Measurements from ENCODE around the gene PLPP3. TPM values are rescaled to one million over a fixed set of nuclear protein-coding genes. Genes with fewer than 3 reads are reported as not detected.

Gene PLPP3
- total RNA-seq, 2 donors from 2014 or later = not detected

DNA sequence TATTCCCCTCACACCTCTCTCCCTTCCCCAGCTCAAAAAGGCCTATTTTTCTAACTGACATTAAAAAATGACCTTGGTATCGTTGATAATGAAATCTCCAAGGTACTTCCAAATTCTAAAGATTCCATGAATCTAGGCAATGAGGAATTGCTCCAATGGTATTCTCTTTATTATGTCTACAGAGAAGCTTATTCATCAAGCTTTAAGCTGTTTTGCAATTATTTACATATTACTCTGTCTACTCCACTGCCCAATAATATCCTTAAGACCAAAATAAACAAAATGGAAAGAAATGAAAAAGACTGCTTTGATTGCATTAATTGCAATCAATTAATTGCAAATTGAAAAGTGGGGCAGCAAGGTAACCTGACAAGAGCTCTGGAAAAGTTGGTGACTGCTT, 7.9 kb downstream of the PLPP3 start:
- no peak for DNase-seq
- Mint-ChIP-seq H3K36me3 (ENCODE audit: insufficient read depth in 2 of 2) (no peaks in the 10 kb centered on the region), H3K27ac (no peak overlapping the region), H3K27me3 (ENCODE audit: low read depth) (peaks cover under 1% of the 10 kb centered on the region), H3K4me3 (no peak overlapping the region), H3K4me1 (ENCODE audit: low read depth) (no peaks in the 10 kb centered on the region), H3K9me3 (peaks cover 0 to 1% of the 10 kb centered on the region in 2 donors)
- ATAC-seq (replicated peaks in 1 of 2) = no peak

DNA sequence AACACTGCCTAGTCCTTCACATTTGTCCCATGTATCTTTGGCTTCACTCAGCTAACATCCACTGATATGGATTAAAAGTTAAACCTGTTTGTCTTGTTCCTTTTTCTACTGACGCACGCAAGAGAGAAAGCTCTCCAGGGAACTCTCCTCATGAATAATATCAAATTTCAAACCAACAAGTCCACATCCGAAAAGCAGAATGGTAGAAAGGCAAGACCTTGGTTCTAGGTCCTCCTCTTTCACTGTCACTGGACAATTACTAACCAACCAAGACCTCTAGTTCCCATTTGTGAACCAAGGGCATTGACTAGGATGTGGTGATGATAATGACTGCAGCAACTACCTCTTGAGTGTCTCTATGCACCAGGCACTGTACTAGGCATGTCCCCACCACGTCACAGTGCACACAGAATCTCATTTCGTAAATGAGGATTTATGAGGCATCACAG, 8.4 kb downstream of the PLPP3 start:
- ATAC-seq (replicated peaks in 1 of 2) = no peak
- H3K9me3 Mint-ChIP-seq = peaks cover 0 to 1% of the 10 kb centered on the region in 2 donors

DNA sequence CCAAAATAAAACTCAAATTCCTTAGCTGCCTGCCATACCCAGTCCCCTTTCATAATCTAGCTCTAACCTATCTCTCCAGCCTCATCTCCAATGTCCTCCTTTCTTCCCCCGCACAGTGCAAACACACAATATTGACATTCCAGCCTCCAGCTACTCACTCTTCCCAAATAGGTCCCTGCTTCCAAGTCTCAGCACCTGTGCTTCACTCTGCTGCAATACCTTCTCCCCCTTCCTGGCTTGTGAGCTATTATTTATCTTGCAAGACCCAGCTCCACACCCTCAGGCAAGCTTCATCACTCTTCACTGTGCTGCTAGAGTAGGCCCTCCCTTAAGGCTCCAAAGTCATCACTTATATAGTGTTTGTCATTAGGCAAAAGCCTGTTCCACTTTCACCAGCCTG, 9.7 kb downstream of the PLPP3 start:
- Mint-ChIP-seq H3K27me3 (ENCODE audit: low read depth) (no peaks in the 10 kb centered on the region), H3K4me3 (no peak overlapping the region), H3K27ac (no peak overlapping the region), H3K36me3 (ENCODE audit: insufficient read depth in 2 of 2) (no peaks in the 10 kb centered on the region), H3K9me3 (peaks cover 0 to 1% of the 10 kb centered on the region in 2 donors), H3K4me1 (ENCODE audit: low read depth) (no peaks in the 10 kb centered on the region)
- ATAC-seq (replicated peaks in 1 of 2) (no peak), DNase-seq (no peak)

More for the DNA sequence above, 8.4 kb downstream of the PLPP3 start:
- Mint-ChIP-seq H3K27ac (no peak overlapping the region), H3K27me3 (ENCODE audit: low read depth) (no peaks in the 10 kb centered on the region), H3K36me3 (ENCODE audit: insufficient read depth in 2 of 2) (no peaks in the 10 kb centered on the region), H3K4me3 (no peak overlapping the region), H3K4me1 (ENCODE audit: low read depth) (no peaks in the 10 kb centered on the region)
- DNase-seq = no peak

DNA sequence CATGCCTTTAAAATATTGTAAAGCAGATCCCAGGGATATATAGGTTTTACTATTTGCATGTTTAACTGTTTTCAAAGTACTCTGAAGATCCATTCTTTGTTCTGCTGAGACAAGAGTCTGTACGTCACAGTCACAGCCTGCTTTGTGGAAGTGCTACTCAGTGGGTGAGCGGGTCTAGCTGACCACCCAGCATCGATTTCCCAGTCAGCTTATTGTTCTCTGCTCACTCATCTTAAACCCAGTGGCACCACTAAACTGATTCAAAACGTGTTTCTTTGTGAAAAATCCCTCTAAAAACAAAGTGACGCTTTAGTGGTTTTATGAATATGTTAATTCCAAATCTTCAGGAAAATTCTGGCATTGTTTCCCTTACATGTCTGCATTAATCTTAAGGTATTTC, 12.4 kb downstream of the PLPP3 start:
- Mint-ChIP-seq H3K9me3 (no peaks in the 10 kb centered on the region), H3K4me1 (ENCODE audit: low read depth) (no peaks in the 10 kb centered on the region), H3K36me3 (ENCODE audit: insufficient read depth in 2 of 2) (no peaks in the 10 kb centered on the region), H3K4me3 (no peak overlapping the region), H3K27ac (no peak overlapping the region), H3K27me3 (ENCODE audit: low read depth) (no peaks in the 10 kb centered on the region)
- ATAC-seq (replicated peaks in 1 of 2) (no peak), DNase-seq (no peak)

DNA sequence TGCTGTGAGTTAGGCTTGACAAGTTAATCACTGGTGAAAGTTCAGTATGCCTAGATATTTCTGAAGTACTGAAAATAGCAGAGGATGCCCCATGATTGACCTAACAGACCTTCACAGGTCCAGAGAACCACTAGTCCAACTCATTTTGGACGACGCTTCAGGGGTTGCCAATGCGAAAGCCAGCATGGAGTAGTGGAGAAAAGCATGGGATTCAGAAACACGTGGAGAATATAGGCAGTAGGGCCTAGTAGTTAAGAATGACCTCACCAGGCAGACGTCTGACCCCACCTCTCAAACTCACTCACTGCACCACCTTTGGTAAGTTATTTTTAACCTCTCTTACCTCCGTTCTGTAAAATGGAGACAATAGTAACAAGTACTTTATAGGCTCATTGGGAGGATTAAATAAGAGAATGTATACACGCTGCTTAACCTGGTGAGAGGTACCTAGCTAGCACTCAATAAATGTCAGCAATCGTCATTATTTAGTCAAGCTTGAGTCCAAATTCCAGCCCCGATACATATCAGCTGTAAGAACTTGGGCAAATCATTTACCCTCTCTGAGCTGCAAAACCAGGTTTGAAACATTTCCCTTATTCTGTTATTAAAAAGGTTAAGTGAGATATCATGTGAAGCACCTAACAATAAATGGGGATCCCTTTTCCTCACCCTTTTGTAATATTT, 13.2 kb downstream of the PLPP3 start:
- ATAC-seq (replicated peaks in 1 of 2) = no peak
- no peaks in the 10 kb centered on the region for H3K27me3 Mint-ChIP-seq (ENCODE audit: low read depth)
- no peaks in the 10 kb centered on the region for H3K36me3 Mint-ChIP-seq (ENCODE audit: insufficient read depth in 2 of 2)
- no peaks in the 10 kb centered on the region for H3K9me3 Mint-ChIP-seq
- no peak overlapping the region for H3K4me3 Mint-ChIP-seq
- DNase-seq = no peak
- H3K27ac Mint-ChIP-seq = no peak overlapping the region
- H3K4me1 Mint-ChIP-seq (ENCODE audit: low read depth) = no peaks in the 10 kb centered on the region

DNA sequence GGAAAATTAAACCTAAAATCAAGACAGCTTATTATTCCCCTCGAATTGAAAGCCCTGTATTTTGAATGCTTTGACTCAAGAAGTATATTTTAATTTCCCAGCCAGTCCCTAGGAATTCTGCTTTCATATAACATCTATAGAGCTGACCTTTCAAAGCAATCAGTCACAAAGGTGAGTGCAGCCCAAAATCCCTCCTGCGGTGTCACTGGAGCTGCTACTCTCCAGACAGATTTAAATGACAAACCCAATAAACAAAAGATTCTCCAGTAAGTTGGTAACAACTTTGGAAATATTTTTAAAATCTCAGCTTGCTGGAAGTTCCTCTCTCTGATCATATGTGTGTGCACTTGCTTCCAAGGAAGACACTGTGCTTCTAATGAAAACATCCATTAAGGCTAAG, 14.7 kb downstream of the PLPP3 start:
- no peaks in the 10 kb centered on the region for H3K36me3 Mint-ChIP-seq (ENCODE audit: insufficient read depth in 2 of 2)
- H3K27me3 Mint-ChIP-seq (ENCODE audit: low read depth) = no peaks in the 10 kb centered on the region
- no peaks in the 10 kb centered on the region for H3K9me3 Mint-ChIP-seq
- ATAC-seq (replicated peaks in 1 of 2) (no peak), DNase-seq (no peak)
- no peaks in the 10 kb centered on the region for H3K4me1 Mint-ChIP-seq (ENCODE audit: low read depth)
- H3K27ac Mint-ChIP-seq = no peak overlapping the region
- no peak overlapping the region for H3K4me3 Mint-ChIP-seq

DNA sequence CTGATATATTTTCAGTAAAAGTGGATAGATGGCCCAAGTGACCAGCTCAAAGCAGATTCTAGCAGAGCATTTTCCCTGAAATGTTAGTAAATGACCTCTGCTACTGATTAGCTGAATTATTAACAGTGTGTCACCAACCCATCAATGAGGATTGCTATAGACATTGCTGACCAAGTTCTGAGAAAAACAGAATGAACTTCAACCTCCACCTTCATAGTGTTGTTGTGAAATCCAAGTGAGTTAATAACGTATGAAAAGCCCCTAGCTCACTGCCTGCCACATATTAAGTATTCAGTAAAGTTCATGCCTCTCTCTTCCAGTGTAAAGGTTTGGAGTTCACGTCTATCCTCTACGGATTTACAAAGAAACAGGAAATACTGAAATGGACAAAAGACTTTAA, 15.8 kb downstream of the PLPP3 start:
- H3K36me3 Mint-ChIP-seq (ENCODE audit: insufficient read depth in 2 of 2) = no peaks in the 10 kb centered on the region
- DNase-seq = no peak
- H3K4me3 Mint-ChIP-seq = no peak overlapping the region
- peaks cover 0 to 2% of the 10 kb centered on the region in 2 donors for H3K9me3 Mint-ChIP-seq
- no peak for ATAC-seq (replicated peaks in 1 of 2)
- no peaks in the 10 kb centered on the region for H3K4me1 Mint-ChIP-seq (ENCODE audit: low read depth)
- H3K27me3 Mint-ChIP-seq (ENCODE audit: low read depth) = no peaks in the 10 kb centered on the region
- H3K27ac Mint-ChIP-seq = no peak overlapping the region

DNA sequence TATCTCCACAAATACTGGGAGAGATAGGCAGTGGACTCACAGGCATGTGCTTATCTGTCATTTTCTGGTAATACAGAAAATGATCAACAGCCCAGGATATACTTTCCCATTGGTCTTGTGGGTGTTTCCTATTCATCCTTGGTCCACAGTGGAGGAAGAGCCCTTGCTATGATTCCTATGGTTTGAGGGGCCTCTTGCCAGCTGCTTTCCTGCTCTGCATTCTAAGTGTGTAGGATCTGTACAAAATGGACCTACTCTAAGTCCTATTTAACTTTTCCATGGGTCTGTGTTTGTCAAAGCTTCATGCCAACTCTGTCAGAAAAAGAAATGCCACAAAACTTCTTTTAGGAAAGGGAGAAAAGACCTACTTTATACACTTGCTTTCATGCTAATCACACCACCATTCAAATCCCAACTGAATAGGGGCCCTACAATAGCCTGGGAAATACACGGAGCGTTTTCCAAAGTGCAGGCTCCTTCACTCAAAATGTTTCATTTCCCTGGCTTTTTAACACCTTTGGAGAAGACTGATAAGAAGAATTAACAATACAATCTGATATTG, 16.4 kb downstream of the PLPP3 start:
- Mint-ChIP-seq H3K4me3 (no peak overlapping the region), H3K27ac (no peak overlapping the region), H3K4me1 (ENCODE audit: low read depth) (no peaks in the 10 kb centered on the region), H3K27me3 (ENCODE audit: low read depth) (no peaks in the 10 kb centered on the region), H3K36me3 (ENCODE audit: insufficient read depth in 2 of 2) (no peaks in the 10 kb centered on the region), H3K9me3 (peaks cover 0 to 2% of the 10 kb centered on the region in 2 donors)
- no peak for ATAC-seq (replicated peaks in 1 of 2)
- no peak for DNase-seq

DNA sequence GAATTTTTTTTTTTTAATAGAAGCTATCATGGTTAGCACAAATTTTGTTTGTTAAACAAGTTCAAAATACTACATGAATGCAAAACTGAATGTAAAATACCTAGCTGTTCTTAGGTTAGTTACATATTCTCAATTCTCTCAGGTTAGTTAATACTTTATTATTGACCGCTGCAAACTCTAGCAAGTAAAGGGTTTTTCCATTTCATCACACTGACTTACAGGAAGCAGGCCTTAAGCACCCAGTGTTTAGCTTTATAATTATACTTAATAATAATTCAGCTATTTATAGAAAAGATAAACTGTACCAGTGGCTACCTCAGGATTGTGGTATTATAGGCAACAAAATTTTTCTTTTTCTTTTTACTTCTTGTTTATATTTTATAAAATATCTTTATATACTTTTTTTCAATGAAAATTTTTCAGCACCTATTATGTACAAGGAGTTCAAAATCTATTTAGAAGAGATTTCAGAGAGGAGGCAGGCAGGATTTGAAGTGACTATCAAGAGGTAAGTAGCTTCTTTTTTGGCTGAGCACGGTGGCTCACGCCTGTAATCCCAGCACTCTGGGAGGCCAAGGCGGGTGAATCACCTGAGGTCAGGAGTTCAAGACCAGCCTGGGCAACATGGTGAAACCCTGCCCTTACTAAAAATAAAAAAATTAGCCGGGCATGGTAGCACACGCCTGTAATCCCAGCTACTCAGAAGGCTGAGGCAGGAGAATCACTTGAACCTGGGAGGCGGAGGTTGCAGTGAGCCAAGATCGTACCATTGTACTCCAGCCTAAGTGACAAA, 17.9 kb downstream of the PLPP3 start:
- Mint-ChIP-seq H3K27ac (no peak overlapping the region), H3K9me3 (peaks cover 0 to 2% of the 10 kb centered on the region in 2 donors), H3K4me3 (no peak overlapping the region), H3K36me3 (ENCODE audit: insufficient read depth in 2 of 2) (no peaks in the 10 kb centered on the region), H3K27me3 (ENCODE audit: low read depth) (no peaks in the 10 kb centered on the region), H3K4me1 (ENCODE audit: low read depth) (no peaks in the 10 kb centered on the region)
- no peak for DNase-seq
- no peak for ATAC-seq (replicated peaks in 1 of 2)

DNA sequence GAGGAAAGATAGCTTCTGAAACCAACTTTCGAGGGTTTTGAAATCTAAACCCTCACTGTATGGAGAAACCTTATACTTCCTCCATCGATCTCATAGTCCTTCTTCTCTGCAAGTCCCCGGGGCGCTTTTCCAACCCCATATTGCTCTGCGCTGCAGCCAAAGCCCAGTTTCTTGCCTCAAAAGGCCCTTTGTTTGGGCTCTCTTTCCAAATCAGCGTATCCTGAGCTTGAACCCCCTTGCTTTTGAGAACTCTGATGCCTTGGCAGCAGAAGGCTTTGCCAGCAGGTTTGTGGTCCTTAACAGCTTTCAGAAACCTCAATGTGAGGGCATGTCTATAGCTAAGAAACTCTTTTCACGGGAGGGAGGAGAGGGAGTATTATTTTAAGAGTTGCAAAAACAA, 21.6 kb downstream of the PLPP3 start:
- no peak overlapping the region for H3K27ac Mint-ChIP-seq
- no peaks in the 10 kb centered on the region for H3K36me3 Mint-ChIP-seq (ENCODE audit: insufficient read depth in 2 of 2)
- ATAC-seq (replicated peaks in 1 of 2) = no peak
- H3K9me3 Mint-ChIP-seq = peaks cover 0 to 2% of the 10 kb centered on the region in 2 donors
- no peak overlapping the region for H3K4me3 Mint-ChIP-seq
- DNase-seq = no peak
- H3K4me1 Mint-ChIP-seq (ENCODE audit: low read depth) = no peaks in the 10 kb centered on the region
- H3K27me3 Mint-ChIP-seq (ENCODE audit: low read depth) = no peaks in the 10 kb centered on the region

DNA sequence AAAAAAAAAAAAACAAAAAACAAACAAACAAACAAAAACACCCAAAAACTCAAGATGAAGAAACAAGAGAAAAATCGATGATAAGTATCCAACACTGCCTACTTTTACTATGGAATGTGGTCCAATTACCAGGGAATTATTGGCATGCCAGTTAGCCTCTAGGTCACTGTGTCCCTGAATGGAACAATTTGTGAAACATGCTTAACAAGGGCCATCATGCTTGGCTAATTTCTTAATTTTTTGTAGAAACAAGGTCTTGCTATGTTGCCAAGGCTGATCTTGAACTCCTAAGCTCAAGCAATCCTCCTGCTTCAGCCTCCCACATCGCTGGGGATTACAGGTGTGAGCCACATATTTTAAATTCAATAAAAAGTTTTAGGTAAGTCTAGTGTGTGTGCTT, 23.9 kb downstream of the PLPP3 start:
- no peaks in the 10 kb centered on the region for H3K27me3 Mint-ChIP-seq (ENCODE audit: low read depth)
- H3K36me3 Mint-ChIP-seq (ENCODE audit: insufficient read depth in 2 of 2) = no peaks in the 10 kb centered on the region
- no peak for ATAC-seq (replicated peaks in 1 of 2)
- no peaks in the 10 kb centered on the region for H3K4me1 Mint-ChIP-seq (ENCODE audit: low read depth)
- H3K9me3 Mint-ChIP-seq = peaks cover 0 to 2% of the 10 kb centered on the region in 2 donors
- H3K27ac Mint-ChIP-seq = no peak overlapping the region
- no peak overlapping the region for H3K4me3 Mint-ChIP-seq
- no peak for DNase-seq

DNA sequence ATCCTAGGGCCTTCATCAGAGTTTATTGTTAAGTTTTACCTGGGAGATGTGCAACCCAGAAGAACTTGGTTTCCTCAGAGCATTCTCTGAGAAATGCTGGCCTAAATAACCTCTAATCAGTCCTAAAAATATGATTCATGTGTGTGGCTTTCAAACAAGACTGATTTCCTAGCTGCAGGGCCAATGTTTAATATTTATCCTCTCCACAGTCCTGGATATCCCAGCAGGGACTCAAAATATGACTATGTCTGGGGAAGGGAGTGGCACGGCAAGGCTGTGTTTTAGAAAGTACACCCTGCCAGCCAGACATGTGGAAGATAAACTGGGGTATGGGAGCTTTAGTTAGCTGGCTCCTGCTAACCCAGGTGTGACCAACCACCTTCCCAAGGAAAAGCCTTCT, 26.3 kb downstream of the PLPP3 start:
- Mint-ChIP-seq H3K27me3 (ENCODE audit: low read depth) (no peaks in the 10 kb centered on the region), H3K4me1 (ENCODE audit: low read depth) (no peaks in the 10 kb centered on the region), H3K36me3 (ENCODE audit: insufficient read depth in 2 of 2) (no peaks in the 10 kb centered on the region), H3K4me3 (no peak overlapping the region), H3K9me3 (no peaks in the 10 kb centered on the region), H3K27ac (no peak overlapping the region)
- no peak for ATAC-seq (replicated peaks in 1 of 2)
- no peak for DNase-seq

DNA sequence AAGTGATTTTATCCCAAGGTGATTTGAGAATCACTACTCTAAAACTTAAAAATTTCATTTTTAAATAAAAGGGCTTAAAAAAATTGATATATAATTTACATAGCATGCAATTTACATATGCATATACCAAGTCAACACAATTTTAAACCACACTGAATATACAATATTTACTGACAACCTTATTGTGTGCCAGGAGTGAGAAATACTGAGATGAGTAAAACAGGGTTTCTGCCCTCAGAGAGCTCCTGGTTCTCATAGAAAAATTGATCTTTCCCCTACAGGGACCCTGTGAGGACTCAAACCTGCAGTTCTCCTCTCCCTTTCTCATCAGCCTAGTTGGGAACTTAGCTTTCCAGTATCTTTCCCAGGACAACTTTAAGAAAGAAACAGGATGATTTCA, 27.0 kb downstream of the PLPP3 start:
- no peaks in the 10 kb centered on the region for H3K36me3 Mint-ChIP-seq (ENCODE audit: insufficient read depth in 2 of 2)
- no peaks in the 10 kb centered on the region for H3K9me3 Mint-ChIP-seq
- no peak for ATAC-seq (replicated peaks in 1 of 2)
- no peaks in the 10 kb centered on the region for H3K4me1 Mint-ChIP-seq (ENCODE audit: low read depth)
- H3K27ac Mint-ChIP-seq = no peak overlapping the region
- no peak for DNase-seq
- no peak overlapping the region for H3K4me3 Mint-ChIP-seq
- H3K27me3 Mint-ChIP-seq (ENCODE audit: low read depth) = no peaks in the 10 kb centered on the region
